ENCODE results near the gene PCBP3. TPM values are rescaled to one million over a fixed set of nuclear protein-coding genes. Genes with fewer than 3 reads are reported as not detected.
A peak's percentile ranks its signal among the peaks of the same experiment; 100 is the strongest.

Gene PCBP3
- total and polyA plus RNA-seq, 2 of the 13 experiments (the other 11 are each of a cell fraction or from before 2014, with no cell fraction given): not detected

- TF ChIP-seq PBX2 (CRISPR knock-in tag; IDR thresholded peaks at IDR 0.05) (no peak), ZNF687 (CRISPR knock-in tag; IDR thresholded peaks at IDR 0.05) (peak; percentile 46; the same call in 1 of the 2 replicates), RAD21 (CRISPR knock-in tag; IDR thresholded peaks at IDR 0.05) (peak; percentile 88), ZNF747 (CRISPR knock-in tag; IDR thresholded peaks at IDR 0.05; ENCODE audit: borderline replicate concordance) (no peak), HCFC1 (IDR thresholded peaks at IDR 0.05; ENCODE audit: low read depth, low read length) (no peak), ZKSCAN1 (IDR thresholded peaks at IDR 0.05; ENCODE audit: low read length) (0 out of 2 replicates have a peak, but pooled peaks have one; percentile 17), GATAD2A (CRISPR knock-in tag; IDR thresholded peaks at IDR 0.05) (0 out of 2 replicates have a peak, but pooled peaks have one; percentile 17), THAP11 (CRISPR knock-in tag; IDR thresholded peaks at IDR 0.05) (0 out of 2 replicates have a peak, but pooled peaks have one; percentile 19), NR3C1 (CRISPR knock-in tag; IDR thresholded peaks at IDR 0.05) (no peak), ZNF18 (CRISPR knock-in tag; IDR thresholded peaks at IDR 0.05; ENCODE audit: insufficient replicate concordance) (no peak), PCBP2 (optimal IDR thresholded peaks at IDR 0.05; ENCODE audit: low read depth, low read length, poor library complexity, severe bottlenecking) (no peak), ZUFSP (CRISPR knock-in tag; IDR thresholded peaks at IDR 0.05; ENCODE audit: borderline replicate concordance) (no peak), SMARCE1 (IDR thresholded peaks at IDR 0.05; ENCODE audit: borderline replicate concordance) (no peak), GATAD1 (CRISPR knock-in tag; IDR thresholded peaks at IDR 0.05) (no peak), ZNF841 (CRISPR knock-in tag; IDR thresholded peaks at IDR 0.05; ENCODE audit: borderline replicate concordance) (no peak), ZNF775 (CRISPR knock-in tag; IDR thresholded peaks at IDR 0.05; ENCODE audit: borderline replicate concordance) (no peak), SP2 (CRISPR knock-in tag; IDR thresholded peaks at IDR 0.05) (no peak), RCOR2 (CRISPR knock-in tag; IDR thresholded peaks at IDR 0.05) (no peak), XRCC5 (optimal IDR thresholded peaks at IDR 0.05; ENCODE audit: low read length) (peak; percentile 32), NFRKB (IDR thresholded peaks at IDR 0.05) (no peak), PAWR (CRISPR knock-in tag; IDR thresholded peaks at IDR 0.05; ENCODE audit: borderline replicate concordance) (no peak), MEF2D (CRISPR knock-in tag; IDR thresholded peaks at IDR 0.05) (no peak)
Measured at GRCh38 chr21:45970674-45971615, 327.4 kb downstream of the PCBP3 start (continued).

Data from HepG2 (cell line).